Measurements from ENCODE around the gene ADH6. TPM values are rescaled to one million over a fixed set of nuclear protein-coding genes. Genes with fewer than 3 reads are reported as not detected.
A peak's percentile ranks its signal among the peaks of the same experiment; 100 is the strongest.

The ADH6 gene
- total RNA-seq, 1 experiment from 2014 or later = not detected

DNA sequence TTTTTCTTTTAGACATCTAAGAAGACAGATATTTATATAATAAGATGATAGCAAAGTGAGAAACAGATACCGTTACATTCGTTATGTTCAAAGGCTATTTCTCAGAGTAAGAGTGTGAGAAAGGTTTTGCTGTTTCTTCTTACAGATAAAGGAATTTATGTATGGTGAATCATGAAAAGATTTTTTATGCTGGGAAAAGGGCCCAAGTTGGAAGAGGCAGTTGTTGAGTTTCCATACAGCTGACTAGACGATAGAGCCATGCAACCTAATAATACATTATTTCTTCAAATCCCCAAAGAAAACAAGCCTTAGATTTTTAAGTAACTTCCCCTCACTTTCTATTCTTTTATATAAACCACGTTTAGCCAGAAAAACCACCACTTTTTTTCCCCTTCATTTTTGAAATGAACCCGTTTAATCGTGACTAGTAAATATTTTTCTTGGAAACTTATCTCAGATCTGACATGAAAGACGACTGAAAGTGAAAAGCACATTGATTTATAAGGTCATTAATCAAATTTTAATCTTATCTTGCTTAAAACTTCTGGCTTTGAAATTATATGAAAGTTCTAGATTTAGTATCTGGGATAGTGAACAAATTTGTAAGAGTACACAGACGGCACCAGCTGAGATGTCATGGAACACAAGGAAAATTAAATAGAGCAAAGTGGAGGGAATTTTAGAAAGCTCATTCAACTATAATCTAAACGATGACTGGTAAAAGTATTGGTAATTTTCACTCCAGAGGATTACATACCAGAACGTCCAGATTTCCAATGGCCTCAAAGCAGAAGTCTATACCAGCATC is 10.9 kb downstream of the ADH6 start:
- CTCF ChIA-PET = no interaction called here
- H3K9me3 ChIP-seq (ENCODE audit: low read depth, low read length, poor library complexity, severe bottlenecking) = no peaks in the 10 kb centered on the region
- H3K27ac ChIP-seq (ENCODE audit: low read depth, low read length, poor library complexity, severe bottlenecking) = no peak overlapping the region
- DNase-seq (ENCODE audit: low spot score) = no peak
- no peaks in the 10 kb centered on the region for H3K36me3 ChIP-seq (ENCODE audit: insufficient read depth, low read length, poor library complexity, severe bottlenecking)
- H3K27me3 ChIP-seq (replicated peaks; ENCODE audit: insufficient read depth, low read depth, low read length, poor library complexity) = no peaks in the 10 kb centered on the region
- BruUV-seq (replicated peaks) = no TSS peak
- TF ChIP-seq, protein P1, sequence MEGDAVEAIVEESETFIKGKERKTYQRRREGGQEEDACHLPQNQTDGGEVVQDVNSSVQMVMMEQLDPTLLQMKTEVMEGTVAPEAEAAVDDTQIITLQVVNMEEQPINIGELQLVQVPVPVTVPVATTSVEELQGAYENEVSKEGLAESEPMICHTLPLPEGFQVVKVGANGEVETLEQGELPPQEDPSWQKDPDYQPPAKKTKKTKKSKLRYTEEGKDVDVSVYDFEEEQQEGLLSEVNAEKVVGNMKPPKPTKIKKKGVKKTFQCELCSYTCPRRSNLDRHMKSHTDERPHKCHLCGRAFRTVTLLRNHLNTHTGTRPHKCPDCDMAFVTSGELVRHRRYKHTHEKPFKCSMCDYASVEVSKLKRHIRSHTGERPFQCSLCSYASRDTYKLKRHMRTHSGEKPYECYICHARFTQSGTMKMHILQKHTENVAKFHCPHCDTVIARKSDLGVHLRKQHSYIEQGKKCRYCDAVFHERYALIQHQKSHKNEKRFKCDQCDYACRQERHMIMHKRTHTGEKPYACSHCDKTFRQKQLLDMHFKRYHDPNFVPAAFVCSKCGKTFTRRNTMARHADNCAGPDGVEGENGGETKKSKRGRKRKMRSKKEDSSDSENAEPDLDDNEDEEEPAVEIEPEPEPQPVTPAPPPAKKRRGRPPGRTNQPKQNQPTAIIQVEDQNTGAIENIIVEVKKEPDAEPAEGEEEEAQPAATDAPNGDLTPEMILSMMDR (conservative IDR thresholded peaks at IDR 0.05; ENCODE audit: low read depth, low read length) = no peak
- TF ChIP-seq EZH2 (IDR thresholded peaks at IDR 0.05; ENCODE audit: borderline replicate concordance, low read depth, low read length, poor library complexity, severe bottlenecking) = no peak
- POLR2A ChIA-PET (ENCODE audit: low non-redundant PET) = no interaction called here
- no peak overlapping the region for H3K4me3 ChIP-seq (ENCODE audit: low read depth, low read length, poor library complexity, severe bottlenecking)
- intact Hi-C loops (cut with micrococcal nuclease; ENCODE audit: unreplicated experiment) = no loop called here
- H3K4me1 ChIP-seq (ENCODE audit: insufficient read depth, low read length, poor library complexity, severe bottlenecking) = peaks cover 18% of the 10 kb centered on the region

DNA sequence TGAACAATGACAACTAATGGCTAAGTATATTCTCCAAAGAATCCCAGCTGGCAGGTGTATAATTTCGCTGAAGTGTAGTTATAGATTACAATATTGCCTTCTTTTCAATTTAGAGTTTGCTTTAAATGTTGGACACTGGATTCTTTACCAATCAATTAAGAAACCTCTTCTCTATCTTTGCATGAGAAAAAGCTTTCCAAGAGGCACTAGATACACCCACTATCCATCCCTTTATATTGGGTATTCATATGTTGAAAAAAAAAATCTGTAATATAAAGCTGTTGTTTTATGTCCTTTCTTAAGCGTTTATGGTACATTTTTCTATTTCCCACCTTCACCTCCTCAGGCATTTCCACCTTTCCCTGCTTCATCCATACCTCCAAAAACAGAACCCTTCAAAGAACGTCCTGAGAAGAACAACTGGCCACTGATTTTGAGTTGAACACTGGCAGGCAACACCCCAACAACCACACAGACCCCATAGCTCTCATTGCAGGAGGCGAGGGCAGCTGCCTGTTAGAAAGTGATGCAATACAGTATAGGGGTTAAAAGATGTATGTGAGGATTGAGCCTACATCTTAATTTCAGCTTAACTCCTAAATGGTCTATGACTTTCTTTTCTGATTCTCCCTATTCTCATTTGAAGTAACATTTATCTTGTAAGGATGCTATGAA is 11.8 kb downstream of the ADH6 start:
- ChIA-PET CTCF (no interaction called here), POLR2A (ENCODE audit: low non-redundant PET) (no interaction called here)
- Histone ChIP-seq H3K9me3 (ENCODE audit: low read depth, low read length, poor library complexity, severe bottlenecking) (no peaks in the 10 kb centered on the region), H3K27ac (ENCODE audit: low read depth, low read length, poor library complexity, severe bottlenecking) (no peak overlapping the region), H3K27me3 (replicated peaks; ENCODE audit: insufficient read depth, low read depth, low read length, poor library complexity) (no peaks in the 10 kb centered on the region), H3K4me1 (ENCODE audit: insufficient read depth, low read length, poor library complexity, severe bottlenecking) (peaks cover 18% of the 10 kb centered on the region), H3K36me3 (ENCODE audit: insufficient read depth, low read length, poor library complexity, severe bottlenecking) (no peaks in the 10 kb centered on the region), H3K4me3 (ENCODE audit: low read depth, low read length, poor library complexity, severe bottlenecking) (no peak overlapping the region)
- DNase-seq (ENCODE audit: low spot score) = no peak
- TF ChIP-seq, protein P1 (conservative IDR thresholded peaks at IDR 0.05; ENCODE audit: low read depth, low read length) = no peak
- no peak for TF ChIP-seq EZH2 (IDR thresholded peaks at IDR 0.05; ENCODE audit: borderline replicate concordance, low read depth, low read length, poor library complexity, severe bottlenecking)
- no TSS peak for BruUV-seq (replicated peaks)
- intact Hi-C loops (cut with micrococcal nuclease; ENCODE audit: unreplicated experiment) = no loop called here

DNA sequence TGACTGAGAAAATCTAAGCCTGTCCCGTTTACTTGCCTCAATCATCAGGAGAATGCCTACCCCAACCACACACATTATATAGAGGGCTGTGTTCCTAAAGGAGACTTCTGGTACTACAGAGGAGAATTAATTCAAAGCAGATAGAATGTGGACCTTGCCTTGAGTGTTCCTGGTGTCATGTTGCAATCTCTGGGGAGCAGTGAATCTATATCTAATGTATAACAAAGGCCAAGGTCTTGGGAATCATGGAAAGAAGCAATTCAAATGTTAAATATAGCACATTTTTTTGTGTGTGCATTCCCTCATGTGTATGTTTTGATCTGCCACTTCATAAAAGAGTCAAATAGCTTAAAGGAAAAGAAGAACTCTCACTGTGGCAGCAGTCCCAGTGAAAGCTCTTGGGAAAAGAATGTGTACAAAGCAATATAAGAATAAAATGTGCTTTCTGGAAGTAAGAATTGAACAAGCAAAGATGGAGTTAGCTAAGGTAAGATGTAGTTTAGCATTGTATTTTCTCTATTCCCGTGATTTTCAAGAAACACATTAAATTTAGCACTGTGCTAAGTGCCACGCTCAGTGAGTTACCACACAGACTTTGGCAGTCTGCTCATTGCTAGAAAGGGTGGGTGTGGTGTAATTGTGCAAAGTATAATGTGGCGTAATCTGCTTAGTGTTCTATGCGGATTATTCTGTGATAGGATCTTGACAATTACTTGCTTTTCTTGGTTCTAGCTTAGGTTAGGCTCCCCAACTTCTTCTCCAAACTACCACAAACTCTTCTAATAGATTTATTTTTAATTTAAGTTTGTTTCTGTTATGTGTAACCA is 13.7 kb downstream of the ADH6 start:
- H3K27me3 ChIP-seq (replicated peaks; ENCODE audit: insufficient read depth, low read depth, low read length, poor library complexity) = no peaks in the 10 kb centered on the region
- ChIA-PET POLR2A (ENCODE audit: low non-redundant PET) (no interaction called here), CTCF (no interaction called here)
- peak overlapping the region; percentile 2 for H3K4me3 ChIP-seq (ENCODE audit: low read depth, low read length, poor library complexity, severe bottlenecking)
- H3K4me1 ChIP-seq (ENCODE audit: insufficient read depth, low read length, poor library complexity, severe bottlenecking) = peaks cover 18% of the 10 kb centered on the region
- no peaks in the 10 kb centered on the region for H3K9me3 ChIP-seq (ENCODE audit: low read depth, low read length, poor library complexity, severe bottlenecking)
- intact Hi-C loops (cut with micrococcal nuclease; ENCODE audit: unreplicated experiment) = no loop called here
- no peaks in the 10 kb centered on the region for H3K36me3 ChIP-seq (ENCODE audit: insufficient read depth, low read length, poor library complexity, severe bottlenecking)
- peak; percentile 85 for DNase-seq (ENCODE audit: low spot score)
- H3K27ac ChIP-seq (ENCODE audit: low read depth, low read length, poor library complexity, severe bottlenecking) = peak overlapping the region; percentile 20
- TF ChIP-seq EZH2 (IDR thresholded peaks at IDR 0.05; ENCODE audit: borderline replicate concordance, low read depth, low read length, poor library complexity, severe bottlenecking) = no peak
- TF ChIP-seq, protein P1 (conservative IDR thresholded peaks at IDR 0.05; ENCODE audit: low read depth, low read length) = peak; percentile 30; the same call in 1 of the 2 replicates
- BruUV-seq (replicated peaks) = no TSS peak
